LHCN-M2 (cell line): ENCODE data around the gene KCTD5. TPM values are rescaled to one million over a fixed set of nuclear protein-coding genes. Genes with fewer than 3 reads are reported as not detected.
A peak's percentile ranks its signal among the peaks of the same experiment; 100 is the strongest.
"Not testable (repeated sequence)": the region's sequence is repeated elsewhere in the genome, so short reads cannot be mapped to it uniquely, and the experiment has no call there.

ENCODE experiments used
- DNase-seq: peaks from one replicate; pipeline ENCODE4 v3.0.0-alpha.2; 2012; ENCODE audit warnings: low read depth
- total RNA-seq: library from RNA; depleted of rRNA; stranded (reverse); fragments of >200 nt; gene quantifications from 2 replicates; pipeline ENCODE4 v1.2.3, GENCODE V29; 2014

KCTD5 gene
- total RNA-seq, 1 experiment from 2014 or later = 39.8 TPM

GRCh38 chr16:2696601-2697250 is 14.4 kb downstream of the KCTD5 start:
- DNase-seq = not testable (repeated sequence)

GRCh38 chr16:2697401-2697948 is 15.2 kb downstream of the KCTD5 start:
- no peak for DNase-seq

- no peak for DNase-seq
Measured at GRCh38 chr16:2698103-2698870, 16.0 kb downstream of the KCTD5 start.

- DNase-seq = peak; percentile 66
Measured at GRCh38 chr16:2698965-2699750, 16.8 kb downstream of the KCTD5 start.

- DNase-seq = no peak
Measured at GRCh38 chr16:2699791-2700600, 17.7 kb downstream of the KCTD5 start.

- no peak for DNase-seq
Measured at GRCh38 chr16:2700786-2701185, 18.5 kb downstream of the KCTD5 start.

GRCh38 chr16:2701272-2701671 is 18.9 kb downstream of the KCTD5 start:
- DNase-seq = no peak

GRCh38 chr16:2701713-2702437 is 19.6 kb downstream of the KCTD5 start:
- no peak for DNase-seq

GRCh38 chr16:2702438-2702825 is 20.1 kb downstream of the KCTD5 start:
- no peak for DNase-seq

- no peak for DNase-seq
Measured at GRCh38 chr16:2702871-2703745, 20.8 kb downstream of the KCTD5 start.

- no peak for DNase-seq
Measured at GRCh38 chr16:2704166-2704982, 22.1 kb downstream of the KCTD5 start.

GRCh38 chr16:2704983-2705275 is 22.6 kb downstream of the KCTD5 start:
- DNase-seq = no peak

GRCh38 chr16:2705351-2705750 is 23.0 kb downstream of the KCTD5 start:
- no peak for DNase-seq

GRCh38 chr16:2706085-2706484 is 23.8 kb downstream of the KCTD5 start:
- DNase-seq = no peak

- DNase-seq = no peak
Measured at GRCh38 chr16:2706611-2707311, 24.4 kb downstream of the KCTD5 start.

- no peak for DNase-seq
Measured at GRCh38 chr16:2707368-2708289, 25.3 kb downstream of the KCTD5 start.

GRCh38 chr16:2708290-2708639 is 25.9 kb downstream of the KCTD5 start:
- DNase-seq = no peak
